GM19395 (cell line): ENCODE results near the gene ENPP4.
"Not testable (repeated sequence)": the region's sequence is repeated elsewhere in the genome, so short reads cannot be mapped to it uniquely, and the experiment has no call there.

ENCODE experiments used
- ATAC-seq: cut with Tn5 transposase; IDR thresholded peaks from one replicate; pipeline ENCODE4 v1.9.1; 2021; ENCODE audit warnings: mild to moderate bottlenecking, moderate library complexity; ENCODE audit not compliant: unreplicated experiment

ENPP4 gene

GRCh38 chr6:46130666-46131065, 877 bp downstream of the ENPP4 start:
- no peak for ATAC-seq

- ATAC-seq: not testable (repeated sequence)
Observed at GRCh38 chr6:46131291-46131690, 1.5 kb downstream of the ENPP4 start.

- ATAC-seq: no peak
Observed at GRCh38 chr6:46134216-46134615, 4.4 kb downstream of the ENPP4 start.

- no peak for ATAC-seq
Observed at GRCh38 chr6:46135176-46135575, 5.4 kb downstream of the ENPP4 start.

GRCh38 chr6:46136831-46137230, 7.0 kb downstream of the ENPP4 start:
- ATAC-seq: no peak

- no peak for ATAC-seq
Observed at GRCh38 chr6:46137387-46137786, 7.6 kb downstream of the ENPP4 start.

- peak; percentile 82 for ATAC-seq
Observed at GRCh38 chr6:46138281-46138680, 8.5 kb downstream of the ENPP4 start.

GRCh38 chr6:46144270-46144669, 14.5 kb downstream of the ENPP4 start:
- ATAC-seq: no peak

GRCh38 chr6:46149066-46149465, 19.3 kb downstream of the ENPP4 start:
- not testable (repeated sequence) for ATAC-seq

GRCh38 chr6:46156701-46157100, 26.9 kb downstream of the ENPP4 start:
- no peak for ATAC-seq

GRCh38 chr6:46159229-46159628, 29.4 kb downstream of the ENPP4 start:
- no peak for ATAC-seq

- no peak for ATAC-seq
Observed at GRCh38 chr6:46160102-46160501, 30.3 kb downstream of the ENPP4 start.

- ATAC-seq: peak; percentile 84
Observed at GRCh38 chr6:46170357-46171289, 40.8 kb downstream of the ENPP4 start, which contains the start of gene ENPP5. ENPP5 (minus strand) TSS chr6:46170980; CDS start chr6:46168262, 2,718 bp downstream.

- ATAC-seq: no peak
Observed at GRCh38 chr6:46172176-46172575, 42.4 kb downstream of the ENPP4 start.

GRCh38 chr6:46174904-46175303, 45.1 kb downstream of the ENPP4 start:
- no peak for ATAC-seq

- ATAC-seq: peak; percentile 87
Observed at GRCh38 chr6:46175446-46175845, 45.7 kb downstream of the ENPP4 start.

- ATAC-seq: peak; percentile 52
Observed at GRCh38 chr6:46175976-46176375, 46.2 kb downstream of the ENPP4 start.

GRCh38 chr6:46184114-46184513, 54.3 kb downstream of the ENPP4 start:
- ATAC-seq: no peak

GRCh38 chr6:46186583-46186982, 56.8 kb downstream of the ENPP4 start:
- ATAC-seq: no peak

- no peak for ATAC-seq
Observed at GRCh38 chr6:46189726-46190125, 59.9 kb downstream of the ENPP4 start.

- no peak for ATAC-seq
Observed at GRCh38 chr6:46190889-46191288, 61.1 kb downstream of the ENPP4 start.

GRCh38 chr6:46191961-46192360, 62.2 kb downstream of the ENPP4 start:
- no peak for ATAC-seq
